ENCODE data around the gene LRMDA.

DNA sequence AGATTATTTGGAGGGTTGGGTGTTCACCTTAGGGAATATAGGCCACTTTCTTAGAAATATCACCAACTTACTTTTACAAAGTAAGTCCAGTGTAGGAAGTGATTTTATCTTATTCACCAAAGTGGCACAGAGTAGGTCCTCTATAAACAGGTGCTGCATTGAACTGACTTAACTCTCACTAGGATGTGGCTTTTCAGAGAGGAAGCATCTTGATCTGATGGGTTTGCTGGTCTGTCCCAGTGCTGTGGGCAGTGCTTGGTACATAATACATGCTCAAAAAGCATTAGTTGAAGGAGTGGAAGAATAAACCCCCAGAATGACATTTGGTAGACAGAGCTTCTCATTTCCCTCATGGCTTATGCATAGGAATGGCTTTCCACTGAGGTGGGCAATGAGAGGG, 334.7 kb downstream of the LRMDA start:
- TF ChIP-seq MAX (IDR thresholded peaks at IDR 0.05) (no peak), JUN (IDR thresholded peaks at IDR 0.05) (no peak), CTCF (IDR thresholded peaks at IDR 0.05) (no peak), CHD2 (IDR thresholded peaks at IDR 0.05; ENCODE audit: low read length, partially characterized antibody) (no peak), CBX2 (IDR thresholded peaks at IDR 0.05; ENCODE audit: borderline replicate concordance, low read depth) (no peak)

Measured in A549 (cell line).